ENCODE results near the gene VPS13D.

GRCh38 chr1:12183095-12183794 lies 46.6 kb upstream of the VPS13D start:
- TF ChIP-seq, protein P1, sequence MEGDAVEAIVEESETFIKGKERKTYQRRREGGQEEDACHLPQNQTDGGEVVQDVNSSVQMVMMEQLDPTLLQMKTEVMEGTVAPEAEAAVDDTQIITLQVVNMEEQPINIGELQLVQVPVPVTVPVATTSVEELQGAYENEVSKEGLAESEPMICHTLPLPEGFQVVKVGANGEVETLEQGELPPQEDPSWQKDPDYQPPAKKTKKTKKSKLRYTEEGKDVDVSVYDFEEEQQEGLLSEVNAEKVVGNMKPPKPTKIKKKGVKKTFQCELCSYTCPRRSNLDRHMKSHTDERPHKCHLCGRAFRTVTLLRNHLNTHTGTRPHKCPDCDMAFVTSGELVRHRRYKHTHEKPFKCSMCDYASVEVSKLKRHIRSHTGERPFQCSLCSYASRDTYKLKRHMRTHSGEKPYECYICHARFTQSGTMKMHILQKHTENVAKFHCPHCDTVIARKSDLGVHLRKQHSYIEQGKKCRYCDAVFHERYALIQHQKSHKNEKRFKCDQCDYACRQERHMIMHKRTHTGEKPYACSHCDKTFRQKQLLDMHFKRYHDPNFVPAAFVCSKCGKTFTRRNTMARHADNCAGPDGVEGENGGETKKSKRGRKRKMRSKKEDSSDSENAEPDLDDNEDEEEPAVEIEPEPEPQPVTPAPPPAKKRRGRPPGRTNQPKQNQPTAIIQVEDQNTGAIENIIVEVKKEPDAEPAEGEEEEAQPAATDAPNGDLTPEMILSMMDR (IDR thresholded peaks at IDR 0.05; ENCODE audit: low read depth, low read length, poor library complexity, severe bottlenecking) = no peak
- TF ChIP-seq EZH2phosphoT487 (IDR thresholded peaks at IDR 0.05; ENCODE audit: borderline replicate concordance, low read length) = no peak

Measured in DOHH2 (cell line).